Calu3 (cell line): ENCODE data around the gene GRK3. TPM values are rescaled to one million over a fixed set of nuclear protein-coding genes. Genes with fewer than 3 reads are reported as not detected.

ENCODE experiments used
- BruUV-seq: library from RNA; stranded (reverse); fragments of 400-500 nt; replicated peaks from 2 replicates; lab custom pipeline; 2021; lab: Mats Ljungman, UMichigan
- CTCF ChIA-PET: fragments of 300-600 bp; sonication (Branson Sonifier 250); formaldehyde crosslinking; loops from one replicate; lab custom pipeline; 2022; ENCODE audit warnings: antibody characterized with exemption; lab: Charles Lee
- DNase-seq: peaks from one replicate; pipeline ENCODE4 v3.0.0; 2022
- H3K27ac Mint-ChIP-seq: one replicate; pipeline ENCODE4 v1.8.0; 2022; ENCODE audit warnings: mixed read lengths; ENCODE audit not compliant: unreplicated experiment
- H3K27me3 Mint-ChIP-seq: one replicate; pipeline ENCODE4 v1.8.0; 2022; ENCODE audit warnings: mixed read lengths; ENCODE audit not compliant: unreplicated experiment
- H3K36me3 Mint-ChIP-seq: one replicate; pipeline ENCODE4 v1.8.0; 2022; ENCODE audit warnings: mild to moderate bottlenecking, moderate library complexity, mixed read lengths; ENCODE audit not compliant: insufficient read depth, unreplicated experiment
- H3K4me1 Mint-ChIP-seq: one replicate; pipeline ENCODE4 v1.8.0; 2022; ENCODE audit warnings: mild to moderate bottlenecking, low read depth, mixed read lengths; ENCODE audit not compliant: unreplicated experiment
- H3K4me3 Mint-ChIP-seq: one replicate; pipeline ENCODE4 v1.8.0; 2022; ENCODE audit warnings: mild to moderate bottlenecking, low read depth, moderate library complexity, mixed read lengths; ENCODE audit not compliant: unreplicated experiment
- H3K9me3 Mint-ChIP-seq: one replicate; pipeline ENCODE4 v1.8.0; 2022; ENCODE audit warnings: low read depth, mixed read lengths; ENCODE audit not compliant: unreplicated experiment
- CTCF ChIP-seq: fragments of 200-600 bp; IDR thresholded peaks from one replicate; pipeline ENCODE4 v1.8.0; 2022; ENCODE audit warnings: antibody characterized with exemption; ENCODE audit not compliant: unreplicated experiment
- intact Hi-C: fragments of 100-400 bp; cut with micrococcal nuclease; formaldehyde crosslinking; loops from one replicate; pipeline ENCODE4 v1.10.0; 2022; ENCODE audit not compliant: unreplicated experiment
- total RNA-seq: library from RNA; stranded (reverse); gene quantifications from 2 replicates; pipeline ENCODE4 v1.2.3, GENCODE V29; 2022

The GRK3 gene
- total RNA-seq, 1 experiment from 2014 or later: 12.0 TPM

GRCh38 chr22:25659413-25659812 is 94.9 kb downstream of the GRK3 start:
- Mint-ChIP-seq H3K27ac (no peak overlapping the region), H3K36me3 (no peaks in the 10 kb centered on the region), H3K27me3 (no peaks in the 10 kb centered on the region), H3K4me1 (no peaks in the 10 kb centered on the region), H3K4me3 (no peak overlapping the region), H3K9me3 (no peaks in the 10 kb centered on the region)
- intact Hi-C loops: no loop called here
- CTCF ChIA-PET: no interaction called here
- no peak for TF ChIP-seq CTCF
- BruUV-seq: no TSS peak
- DNase-seq: no peak

- no TSS peak for BruUV-seq
- no peaks in the 10 kb centered on the region for H3K9me3 Mint-ChIP-seq
- intact Hi-C loops: no loop called here
- H3K27me3 Mint-ChIP-seq: no peaks in the 10 kb centered on the region
- no peaks in the 10 kb centered on the region for H3K4me1 Mint-ChIP-seq
- no peaks in the 10 kb centered on the region for H3K36me3 Mint-ChIP-seq
- CTCF ChIA-PET: no interaction called here
- DNase-seq: no peak
- no peak for TF ChIP-seq CTCF
- H3K4me3 Mint-ChIP-seq: no peak overlapping the region
- H3K27ac Mint-ChIP-seq: no peak overlapping the region
These were observed 95.9 kb downstream of the GRK3 start for GRCh38 chr22:25660336-25660735.

GRCh38 chr22:25661073-25661472 is 96.6 kb downstream of the GRK3 start:
- no TSS peak for BruUV-seq
- CTCF ChIA-PET: no interaction called here
- intact Hi-C loops: no loop called here
- no peaks in the 10 kb centered on the region for H3K9me3 Mint-ChIP-seq
- no peaks in the 10 kb centered on the region for H3K4me1 Mint-ChIP-seq
- no peak overlapping the region for H3K4me3 Mint-ChIP-seq
- H3K36me3 Mint-ChIP-seq: no peaks in the 10 kb centered on the region
- H3K27me3 Mint-ChIP-seq: no peaks in the 10 kb centered on the region
- no peak for DNase-seq
- no peak overlapping the region for H3K27ac Mint-ChIP-seq
- TF ChIP-seq CTCF: no peak

GRCh38 chr22:25663654-25664053 is 99.2 kb downstream of the GRK3 start:
- no peaks in the 10 kb centered on the region for H3K27me3 Mint-ChIP-seq
- H3K36me3 Mint-ChIP-seq: no peaks in the 10 kb centered on the region
- BruUV-seq: no TSS peak
- CTCF ChIA-PET: no interaction called here
- no peak for TF ChIP-seq CTCF
- H3K4me1 Mint-ChIP-seq: no peaks in the 10 kb centered on the region
- H3K4me3 Mint-ChIP-seq: no peak overlapping the region
- H3K27ac Mint-ChIP-seq: no peak overlapping the region
- H3K9me3 Mint-ChIP-seq: no peaks in the 10 kb centered on the region
- intact Hi-C loops: no loop called here
- DNase-seq: no peak

- H3K9me3 Mint-ChIP-seq: no peaks in the 10 kb centered on the region
- CTCF ChIA-PET: no interaction called here
- intact Hi-C loops: no loop called here
- no peaks in the 10 kb centered on the region for H3K27me3 Mint-ChIP-seq
- no peaks in the 10 kb centered on the region for H3K36me3 Mint-ChIP-seq
- H3K4me1 Mint-ChIP-seq: no peaks in the 10 kb centered on the region
- no peak for TF ChIP-seq CTCF
- no TSS peak for BruUV-seq
- no peak overlapping the region for H3K4me3 Mint-ChIP-seq
- no peak overlapping the region for H3K27ac Mint-ChIP-seq
- DNase-seq: no peak
These were observed 101.8 kb downstream of the GRK3 start for GRCh38 chr22:25666308-25666707.
